Measurements from ENCODE around the gene KHNYN. TPM values are rescaled to one million over a fixed set of nuclear protein-coding genes. Genes with fewer than 3 reads are reported as not detected.

The KHNYN gene
- polyA plus RNA-seq, 1 donor from 2014 or later = 0.53 TPM

- H2AFZ ChIP-seq (ENCODE audit: low read depth, low read length) = no peak overlapping the region
- H3K27me3 ChIP-seq (ENCODE audit: insufficient read depth, low read depth, low read length) = peaks cover 9% of the 10 kb centered on the region
- TF ChIP-seq EZH2 (IDR thresholded peaks at IDR 0.05; ENCODE audit: borderline replicate concordance, insufficient read depth, low read length, poor library complexity, severe bottlenecking) (no peak), POLR2AphosphoS5 (IDR thresholded peaks at IDR 0.05) (no peak), SMC3 (conservative IDR thresholded peaks at IDR 0.05; ENCODE audit: poor library complexity) (no peak), TAF1 (IDR thresholded peaks at IDR 0.05; ENCODE audit: low read depth) (no peak), RAD21 (conservative IDR thresholded peaks at IDR 0.05) (no peak), MXI1 (conservative IDR thresholded peaks at IDR 0.05; ENCODE audit: poor library complexity, severe bottlenecking) (no peak), EP300 (conservative IDR thresholded peaks at IDR 0.05; ENCODE audit: poor library complexity, severe bottlenecking) (no peak)
- TF ChIP-seq, protein P1, sequence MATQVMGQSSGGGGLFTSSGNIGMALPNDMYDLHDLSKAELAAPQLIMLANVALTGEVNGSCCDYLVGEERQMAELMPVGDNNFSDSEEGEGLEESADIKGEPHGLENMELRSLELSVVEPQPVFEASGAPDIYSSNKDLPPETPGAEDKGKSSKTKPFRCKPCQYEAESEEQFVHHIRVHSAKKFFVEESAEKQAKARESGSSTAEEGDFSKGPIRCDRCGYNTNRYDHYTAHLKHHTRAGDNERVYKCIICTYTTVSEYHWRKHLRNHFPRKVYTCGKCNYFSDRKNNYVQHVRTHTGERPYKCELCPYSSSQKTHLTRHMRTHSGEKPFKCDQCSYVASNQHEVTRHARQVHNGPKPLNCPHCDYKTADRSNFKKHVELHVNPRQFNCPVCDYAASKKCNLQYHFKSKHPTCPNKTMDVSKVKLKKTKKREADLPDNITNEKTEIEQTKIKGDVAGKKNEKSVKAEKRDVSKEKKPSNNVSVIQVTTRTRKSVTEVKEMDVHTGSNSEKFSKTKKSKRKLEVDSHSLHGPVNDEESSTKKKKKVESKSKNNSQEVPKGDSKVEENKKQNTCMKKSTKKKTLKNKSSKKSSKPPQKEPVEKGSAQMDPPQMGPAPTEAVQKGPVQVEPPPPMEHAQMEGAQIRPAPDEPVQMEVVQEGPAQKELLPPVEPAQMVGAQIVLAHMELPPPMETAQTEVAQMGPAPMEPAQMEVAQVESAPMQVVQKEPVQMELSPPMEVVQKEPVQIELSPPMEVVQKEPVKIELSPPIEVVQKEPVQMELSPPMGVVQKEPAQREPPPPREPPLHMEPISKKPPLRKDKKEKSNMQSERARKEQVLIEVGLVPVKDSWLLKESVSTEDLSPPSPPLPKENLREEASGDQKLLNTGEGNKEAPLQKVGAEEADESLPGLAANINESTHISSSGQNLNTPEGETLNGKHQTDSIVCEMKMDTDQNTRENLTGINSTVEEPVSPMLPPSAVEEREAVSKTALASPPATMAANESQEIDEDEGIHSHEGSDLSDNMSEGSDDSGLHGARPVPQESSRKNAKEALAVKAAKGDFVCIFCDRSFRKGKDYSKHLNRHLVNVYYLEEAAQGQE (IDR thresholded peaks at IDR 0.05; ENCODE audit: borderline replicate concordance) = no peak
- TF ChIP-seq, protein P2, sequence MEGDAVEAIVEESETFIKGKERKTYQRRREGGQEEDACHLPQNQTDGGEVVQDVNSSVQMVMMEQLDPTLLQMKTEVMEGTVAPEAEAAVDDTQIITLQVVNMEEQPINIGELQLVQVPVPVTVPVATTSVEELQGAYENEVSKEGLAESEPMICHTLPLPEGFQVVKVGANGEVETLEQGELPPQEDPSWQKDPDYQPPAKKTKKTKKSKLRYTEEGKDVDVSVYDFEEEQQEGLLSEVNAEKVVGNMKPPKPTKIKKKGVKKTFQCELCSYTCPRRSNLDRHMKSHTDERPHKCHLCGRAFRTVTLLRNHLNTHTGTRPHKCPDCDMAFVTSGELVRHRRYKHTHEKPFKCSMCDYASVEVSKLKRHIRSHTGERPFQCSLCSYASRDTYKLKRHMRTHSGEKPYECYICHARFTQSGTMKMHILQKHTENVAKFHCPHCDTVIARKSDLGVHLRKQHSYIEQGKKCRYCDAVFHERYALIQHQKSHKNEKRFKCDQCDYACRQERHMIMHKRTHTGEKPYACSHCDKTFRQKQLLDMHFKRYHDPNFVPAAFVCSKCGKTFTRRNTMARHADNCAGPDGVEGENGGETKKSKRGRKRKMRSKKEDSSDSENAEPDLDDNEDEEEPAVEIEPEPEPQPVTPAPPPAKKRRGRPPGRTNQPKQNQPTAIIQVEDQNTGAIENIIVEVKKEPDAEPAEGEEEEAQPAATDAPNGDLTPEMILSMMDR (IDR thresholded peaks at IDR 0.05; ENCODE audit: poor library complexity, severe bottlenecking) = no peak
- H3K9me2 ChIP-seq (ENCODE audit: insufficient read depth, low read length) = no peaks in the 10 kb centered on the region
- H3K79me2 ChIP-seq (replicated peaks; ENCODE audit: insufficient read depth, low read length) = no peaks in the 10 kb centered on the region
- H3K36me3 ChIP-seq (ENCODE audit: insufficient read depth, low read length) = no peaks in the 10 kb centered on the region
- H3F3A ChIP-seq (ENCODE audit: insufficient read depth, low read length, poor library complexity, severe bottlenecking) = no peaks in the 10 kb centered on the region
- no peak overlapping the region for H3K9ac ChIP-seq (ENCODE audit: low read length)
- H3K4me3 ChIP-seq (ENCODE audit: low read length) = no peak overlapping the region
- no peak overlapping the region for H3K4me2 ChIP-seq (ENCODE audit: low read length)
- H3K9me3 ChIP-seq (ENCODE audit: low read length) = no peaks in the 10 kb centered on the region
- H4K20me1 ChIP-seq (ENCODE audit: insufficient read depth) = no peaks in the 10 kb centered on the region
- no peak overlapping the region for H3K27ac ChIP-seq (ENCODE audit: low read length)
These were observed 2.7 kb downstream of the KHNYN start for GRCh38 chr14:24432259-24433131.

DNA sequence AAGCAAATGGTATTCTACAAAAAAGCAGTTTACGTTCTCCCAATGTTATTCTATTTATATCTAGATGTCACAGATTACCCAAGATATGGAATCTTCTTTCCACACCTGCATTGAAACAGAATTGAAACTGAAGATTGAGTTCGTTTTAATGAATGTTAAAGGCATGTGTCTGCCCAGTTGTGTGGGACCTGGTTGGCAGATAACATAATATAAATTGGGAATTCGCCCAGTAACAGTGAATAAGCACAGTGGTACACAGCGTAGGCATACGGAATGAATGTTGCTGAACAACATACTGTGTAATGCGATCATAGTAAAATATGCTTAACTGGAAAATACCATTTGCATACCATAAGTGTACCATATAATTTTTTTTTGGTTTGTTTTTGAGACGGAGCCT, 4.3 kb downstream of the KHNYN start:
- TF ChIP-seq TAF1 (IDR thresholded peaks at IDR 0.05; ENCODE audit: low read depth) = no peak
- TF ChIP-seq POLR2AphosphoS5 (IDR thresholded peaks at IDR 0.05) = no peak
- TF ChIP-seq MXI1 (conservative IDR thresholded peaks at IDR 0.05; ENCODE audit: poor library complexity, severe bottlenecking) = no peak
- TF ChIP-seq, protein P1 (IDR thresholded peaks at IDR 0.05; ENCODE audit: borderline replicate concordance) = no peak
- no peak for TF ChIP-seq RAD21 (conservative IDR thresholded peaks at IDR 0.05)
- TF ChIP-seq, protein P2 (IDR thresholded peaks at IDR 0.05; ENCODE audit: poor library complexity, severe bottlenecking) = no peak
- no peak for TF ChIP-seq SMC3 (conservative IDR thresholded peaks at IDR 0.05; ENCODE audit: poor library complexity)
- TF ChIP-seq EZH2 (IDR thresholded peaks at IDR 0.05; ENCODE audit: borderline replicate concordance, insufficient read depth, low read length, poor library complexity, severe bottlenecking) = no peak
- TF ChIP-seq EP300 (conservative IDR thresholded peaks at IDR 0.05; ENCODE audit: poor library complexity, severe bottlenecking) = no peak
- H4K20me1 ChIP-seq (ENCODE audit: insufficient read depth) = no peaks in the 10 kb centered on the region
- peaks cover 8% of the 10 kb centered on the region for H3K27me3 ChIP-seq (ENCODE audit: insufficient read depth, low read depth, low read length)

More for the DNA sequence above, 4.3 kb downstream of the KHNYN start:
- H3K4me3 ChIP-seq (ENCODE audit: low read length) = no peak overlapping the region
- H3K9me3 ChIP-seq (ENCODE audit: low read length) = no peaks in the 10 kb centered on the region
- H3K4me2 ChIP-seq (ENCODE audit: low read length) = no peak overlapping the region
- H3K9me2 ChIP-seq (ENCODE audit: insufficient read depth, low read length) = no peaks in the 10 kb centered on the region
- H3K27ac ChIP-seq (ENCODE audit: low read length) = no peak overlapping the region
- H3K79me2 ChIP-seq (replicated peaks; ENCODE audit: insufficient read depth, low read length) = no peaks in the 10 kb centered on the region
- H2AFZ ChIP-seq (ENCODE audit: low read depth, low read length) = no peak overlapping the region
- no peaks in the 10 kb centered on the region for H3F3A ChIP-seq (ENCODE audit: insufficient read depth, low read length, poor library complexity, severe bottlenecking)
- no peak overlapping the region for H3K9ac ChIP-seq (ENCODE audit: low read length)
- peaks cover 1% of the 10 kb centered on the region for H3K36me3 ChIP-seq (ENCODE audit: insufficient read depth, low read length)

All from neural cell (in vitro differentiated cells).